Astrocyte of the hippocampus (primary cell): ENCODE data around the gene MEIG1.
"Not testable (repeated sequence)": the region's sequence is repeated elsewhere in the genome, so short reads cannot be mapped to it uniquely, and the experiment has no call there.

Experiments
- DNase-seq: peaks from one replicate; pipeline ENCODE4 v3.0.0; 2011; ENCODE audit warnings: low read depth, low spot score

Gene MEIG1

DNA sequence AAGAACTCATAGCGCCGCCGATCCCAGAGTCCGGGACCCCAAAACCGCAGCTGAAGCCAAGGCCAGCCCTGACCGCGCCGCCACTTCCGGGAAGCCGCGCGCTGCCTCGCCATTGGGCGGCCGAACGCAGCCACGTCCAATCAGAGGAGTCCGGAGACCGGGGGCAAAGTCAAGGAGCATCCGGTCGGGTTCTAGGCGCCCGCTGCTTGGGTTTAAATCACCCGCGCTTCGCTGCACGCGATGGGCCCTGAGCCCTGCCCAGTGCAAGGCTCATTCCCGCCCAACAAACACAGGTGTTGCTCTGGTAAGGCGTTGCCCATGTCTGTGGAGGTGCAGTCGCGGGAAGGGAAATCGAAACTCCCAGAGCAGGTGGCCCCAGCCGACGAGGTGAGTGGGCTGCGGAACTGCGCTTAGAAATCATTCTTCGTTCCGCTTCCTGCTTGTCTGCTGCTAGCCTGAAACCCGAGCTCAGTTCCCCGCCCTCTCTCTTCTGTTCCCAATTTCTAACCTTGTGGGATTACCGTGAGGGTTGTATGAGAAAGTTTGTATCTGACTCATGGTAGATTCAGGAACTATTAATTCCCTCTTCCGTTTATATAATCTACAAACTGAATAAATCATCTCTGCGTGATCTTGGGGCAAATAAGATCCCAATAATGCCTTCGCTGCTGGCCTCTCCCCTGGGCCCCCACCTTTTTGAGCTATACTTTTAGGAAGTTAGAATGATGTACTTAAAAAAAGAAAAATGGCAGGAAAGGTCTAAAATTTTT is 5.0 kb upstream of the MEIG1 start, which contains the start of gene DCLRE1C:
Gene DCLRE1C, minus strand, starts transcription at position 96 of the 770 bp plus-strand sequence. Its CDS starts 86 bp downstream, at position 10.
- peak; percentile 96 for DNase-seq

DNA sequence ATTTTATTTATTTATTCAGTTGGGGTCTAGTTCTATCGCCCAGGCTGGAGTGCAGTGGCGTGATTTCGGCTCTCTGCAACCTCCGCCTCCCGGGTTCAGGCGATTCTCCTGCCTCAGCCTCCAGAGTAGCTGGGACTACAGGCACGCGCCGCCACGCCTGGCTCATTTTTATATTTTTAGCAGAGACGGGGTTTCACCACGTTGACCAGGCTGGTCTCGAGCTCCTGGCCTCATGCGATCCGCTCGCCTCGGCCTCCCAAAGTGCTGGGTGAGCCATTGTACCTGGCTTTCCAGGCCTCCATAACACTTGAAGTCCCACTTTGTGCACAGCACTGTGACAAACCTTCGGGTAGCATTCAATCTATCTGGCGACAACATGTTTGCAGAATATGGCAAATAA is 4.3 kb upstream of the MEIG1 start:
- no peak for DNase-seq

DNA sequence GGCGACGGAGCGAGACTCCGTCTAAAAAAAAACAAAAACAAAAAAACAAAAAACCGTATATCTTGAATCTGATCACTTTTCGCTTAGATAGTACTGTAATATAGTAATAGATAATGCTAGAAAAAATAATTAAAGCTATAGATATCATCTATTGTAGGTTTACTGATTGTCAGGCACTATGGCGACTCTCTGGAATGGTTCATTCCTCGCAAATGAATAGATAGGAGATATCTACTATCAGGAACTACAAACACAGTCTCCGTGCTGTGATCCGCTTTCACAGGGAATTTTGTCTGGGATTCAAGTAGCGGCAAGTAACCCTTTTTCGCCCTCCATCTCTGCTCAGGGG is 342 bp upstream of the MEIG1 start:
- no peak for DNase-seq

DNA sequence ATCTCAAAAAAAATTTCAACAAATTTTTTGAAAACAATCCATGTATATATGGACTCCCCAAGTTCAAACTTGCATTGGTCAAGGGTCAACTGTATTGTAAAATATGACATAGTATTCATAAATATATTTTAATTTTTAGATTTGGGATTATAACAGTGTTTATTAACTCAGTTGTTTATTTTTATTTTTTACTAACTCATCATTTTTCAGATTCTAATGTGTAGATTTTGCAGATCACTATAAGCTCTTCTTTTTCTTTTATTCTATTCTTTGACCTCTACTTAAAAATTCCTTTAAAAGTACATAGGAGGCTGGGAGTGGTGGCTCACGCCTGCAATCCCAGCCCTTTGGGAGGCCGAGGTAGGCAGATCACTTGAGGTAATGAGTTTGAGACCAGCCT is 8.7 kb downstream of the MEIG1 start:
- no peak for DNase-seq

DNA sequence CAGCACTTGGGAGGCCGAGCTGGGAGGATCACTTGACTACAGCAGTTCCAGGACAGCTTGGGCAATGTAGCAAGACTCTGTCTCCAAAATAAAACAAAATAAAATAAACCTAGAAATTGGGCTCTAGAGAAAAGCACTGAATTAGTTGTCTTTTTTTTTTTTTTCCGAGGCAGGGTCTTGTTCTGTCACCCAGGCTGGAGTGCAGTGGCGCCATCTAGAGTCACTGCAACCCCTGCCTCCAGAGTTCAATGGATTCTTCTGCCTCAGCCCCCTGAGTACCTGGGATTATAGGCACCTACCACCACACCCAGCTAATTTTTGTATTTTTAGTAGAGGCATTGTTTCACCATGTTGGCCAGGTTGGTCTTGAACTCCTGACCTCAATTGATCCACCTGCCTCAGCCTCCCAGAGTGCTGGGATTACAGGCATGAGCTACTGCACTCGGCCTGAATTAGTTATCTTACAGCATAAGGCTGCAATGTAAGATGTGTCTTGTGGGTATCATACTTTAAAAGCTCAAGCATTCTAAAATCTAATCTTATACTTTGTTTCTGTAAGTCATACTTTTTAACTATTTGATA is 12.8 kb downstream of the MEIG1 start:
- DNase-seq = no peak

DNA sequence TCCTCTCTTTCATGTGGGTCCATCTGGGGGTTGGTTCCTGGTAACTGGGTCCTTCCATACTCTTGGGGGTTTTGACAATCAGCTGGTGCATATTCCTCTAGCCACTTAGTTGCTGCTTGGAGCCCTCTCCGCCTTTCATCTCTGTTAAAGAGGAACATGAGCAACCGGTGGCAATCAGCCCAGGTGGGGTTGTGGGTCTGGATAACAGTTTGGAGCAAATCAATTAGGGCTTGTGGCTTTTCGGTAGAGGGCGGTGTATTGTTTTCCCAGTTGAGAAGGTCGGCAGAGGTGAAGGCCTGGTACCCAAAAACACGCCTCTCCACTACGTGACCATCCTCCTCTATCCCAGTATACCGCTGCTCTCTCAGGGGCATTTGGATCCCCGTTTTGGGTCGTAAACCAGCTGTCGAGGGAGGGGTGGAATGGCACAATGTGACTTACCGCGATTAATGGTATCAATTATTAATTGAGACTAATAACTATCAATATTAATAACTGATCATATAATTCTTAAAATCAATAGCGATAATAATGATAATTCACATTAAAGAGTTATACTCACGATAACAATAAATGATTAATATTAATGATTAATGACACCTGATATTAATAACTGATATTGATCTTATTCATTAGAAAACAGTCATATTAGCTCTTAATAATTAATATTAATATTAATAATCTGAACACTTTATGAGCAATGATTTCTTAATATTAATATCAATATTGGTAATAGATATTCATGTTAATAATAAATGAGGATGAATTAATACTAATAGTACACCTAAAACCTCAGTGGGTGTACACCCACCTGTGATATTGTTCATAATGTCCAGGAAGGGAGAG is 15.2 kb downstream of the MEIG1 start:
- DNase-seq = not testable (repeated sequence)

DNA sequence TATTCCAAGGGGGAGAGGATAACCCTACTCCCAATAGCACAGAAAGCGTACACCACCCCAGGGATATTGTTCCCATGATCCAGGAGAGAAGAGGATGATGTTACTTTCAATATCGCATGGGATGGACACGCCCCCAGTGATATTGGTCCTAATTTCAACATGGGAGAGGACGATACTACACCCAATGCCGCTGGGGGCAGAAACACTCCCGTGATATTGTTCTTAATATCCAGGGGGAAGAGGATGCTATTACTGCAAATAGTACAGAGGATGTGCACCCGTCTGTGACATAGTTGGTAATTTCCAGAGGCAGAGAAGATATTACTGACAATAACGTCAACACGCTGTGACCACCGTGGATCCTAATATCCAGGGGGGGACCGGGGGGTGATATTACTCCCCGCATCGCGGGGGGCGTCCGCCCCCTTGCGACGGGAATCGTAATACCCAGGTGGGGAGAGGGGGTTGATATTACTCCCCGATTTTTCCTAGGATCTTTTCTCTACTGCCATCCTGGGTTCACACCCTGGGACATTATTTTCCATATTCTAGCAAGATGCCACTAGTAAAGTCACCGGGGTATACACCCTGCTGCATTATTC is 16.6 kb downstream of the MEIG1 start:
- no peak for DNase-seq

DNA sequence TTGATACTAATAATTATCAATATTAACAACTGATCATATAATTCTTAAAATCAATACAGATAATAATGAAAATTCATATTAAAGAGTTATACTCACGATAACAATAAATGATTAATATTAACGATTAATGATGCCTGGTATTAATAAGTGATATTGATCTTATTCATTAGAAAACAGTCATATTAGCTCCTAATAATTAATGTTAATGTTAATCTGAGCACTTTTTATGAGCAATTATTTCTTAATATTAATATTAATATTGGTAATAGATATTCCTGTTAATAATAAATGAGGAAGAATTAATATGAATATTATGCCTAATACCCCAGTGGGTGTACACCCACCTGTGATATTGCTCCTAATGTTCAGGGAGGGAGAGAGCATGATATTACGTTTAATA is 23.6 kb downstream of the MEIG1 start:
- no peak for DNase-seq

DNA sequence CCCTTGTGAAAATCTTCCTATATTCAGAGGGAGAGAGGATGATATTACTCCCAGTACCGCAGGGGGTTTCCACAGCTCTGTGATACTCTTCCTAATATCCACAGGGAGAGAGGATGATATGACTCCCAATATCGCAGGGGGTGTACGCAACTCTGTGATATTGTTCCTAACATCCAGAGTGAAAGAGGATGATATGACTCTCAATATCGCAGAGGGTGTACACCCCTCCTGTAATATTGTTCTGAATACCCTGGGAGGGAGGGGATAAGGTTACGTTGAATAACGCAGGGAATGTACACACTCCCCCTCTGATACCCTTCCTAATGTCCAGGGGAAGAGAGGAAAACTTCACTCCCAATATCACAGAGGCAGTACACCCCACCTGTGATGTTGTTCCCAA is 30.4 kb downstream of the MEIG1 start:
- not testable (repeated sequence) for DNase-seq

DNA sequence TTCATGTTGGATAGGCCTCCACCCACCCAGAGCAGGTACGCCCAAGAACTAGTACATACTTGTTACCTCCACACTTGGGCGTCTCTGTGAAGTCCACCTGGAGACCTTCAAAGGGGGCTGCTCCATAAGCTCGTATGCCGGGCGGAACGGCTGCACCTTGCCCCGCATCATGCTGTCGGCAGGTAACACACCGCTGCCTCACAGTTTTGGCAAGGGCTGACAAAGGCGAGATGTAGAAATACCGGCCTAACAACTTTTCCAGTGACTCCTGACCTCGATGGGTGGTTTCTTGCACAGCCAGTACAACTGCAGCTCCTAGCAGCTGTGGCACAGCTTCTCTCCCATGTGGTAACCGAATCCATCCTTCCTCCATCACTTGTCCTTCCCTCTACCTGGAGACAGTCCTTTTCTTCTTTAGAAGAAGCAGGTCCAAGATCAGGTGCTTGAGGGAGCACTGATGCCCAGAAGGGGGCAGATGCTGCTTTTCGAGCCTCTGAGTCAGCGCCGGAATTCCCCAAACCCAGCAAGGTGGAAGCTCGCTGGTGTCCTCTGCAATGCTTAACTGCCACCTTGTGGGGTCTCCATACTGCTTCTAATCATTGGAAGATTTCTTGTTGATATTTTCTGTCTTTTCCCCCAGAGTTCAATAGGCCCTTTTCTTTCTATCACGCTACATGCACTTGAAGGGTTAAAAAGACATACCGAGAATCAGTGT is 32.0 kb downstream of the MEIG1 start:
- DNase-seq = peak; percentile 28

DNA sequence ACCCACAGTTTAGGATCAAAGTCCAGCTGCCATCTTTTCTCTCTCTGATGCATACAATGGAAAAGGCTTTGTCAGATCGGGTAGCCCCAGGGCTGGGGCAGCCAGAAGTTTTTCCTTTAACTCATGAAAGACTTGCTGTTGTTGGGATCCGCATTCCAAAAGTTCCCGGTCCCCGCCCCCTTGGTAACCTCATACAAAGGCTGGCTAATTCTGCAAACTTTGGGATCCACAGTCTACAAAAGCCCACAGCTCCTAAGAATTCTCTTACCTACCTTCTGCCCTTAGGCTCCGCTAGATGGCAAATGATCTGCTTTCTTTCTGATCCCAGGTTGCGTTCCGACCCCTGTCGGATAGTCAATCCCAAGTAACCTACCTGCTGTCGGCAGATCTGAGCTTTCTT is 33.1 kb downstream of the MEIG1 start:
- DNase-seq = not testable (repeated sequence)

DNA sequence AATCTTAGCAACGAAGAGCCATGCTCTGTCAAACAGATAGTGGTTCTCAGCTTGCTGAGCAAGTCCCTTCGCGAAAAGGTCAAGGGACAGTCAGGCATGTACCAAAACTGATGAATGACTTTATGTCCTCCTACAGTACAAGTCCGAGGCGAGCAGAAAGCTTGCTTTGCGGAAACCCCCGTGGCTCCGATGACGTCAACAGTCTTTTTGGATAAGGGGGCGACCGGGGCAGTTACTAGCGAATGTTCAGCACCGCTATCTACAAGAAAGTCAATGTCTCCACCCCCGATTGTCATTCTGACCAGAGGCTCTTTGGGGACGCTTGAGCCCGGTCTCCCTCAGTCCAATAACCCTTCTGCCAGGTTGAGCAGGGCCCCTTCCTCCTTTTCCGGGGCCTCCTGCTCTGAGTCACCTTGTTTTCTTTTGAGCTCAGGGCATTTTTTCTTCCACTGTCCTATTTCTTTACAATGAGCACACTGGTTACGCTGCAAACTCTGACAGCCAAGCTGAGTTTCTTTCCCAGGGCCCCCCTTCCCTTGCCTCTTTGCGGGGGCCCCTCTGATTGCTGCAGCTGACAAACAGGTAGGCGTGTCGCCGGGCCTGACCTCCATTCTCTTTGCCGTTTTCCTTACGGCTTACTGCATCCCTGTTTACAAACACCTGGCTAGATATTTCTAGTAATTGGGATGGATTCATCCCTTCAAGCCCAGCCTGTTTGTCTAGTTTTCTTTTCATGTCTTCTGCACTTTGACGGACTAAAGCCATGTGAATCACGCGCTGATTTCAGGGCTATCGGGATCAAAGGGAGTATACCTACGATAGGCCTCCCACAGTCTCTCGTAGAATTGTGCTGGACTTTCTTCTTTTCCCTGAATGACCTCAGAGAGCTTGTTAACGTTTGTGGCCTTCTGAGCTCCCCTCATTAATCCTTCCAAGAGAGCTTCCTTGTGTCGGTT is 34.6 kb downstream of the MEIG1 start:
- peak; percentile 17 for DNase-seq

DNA sequence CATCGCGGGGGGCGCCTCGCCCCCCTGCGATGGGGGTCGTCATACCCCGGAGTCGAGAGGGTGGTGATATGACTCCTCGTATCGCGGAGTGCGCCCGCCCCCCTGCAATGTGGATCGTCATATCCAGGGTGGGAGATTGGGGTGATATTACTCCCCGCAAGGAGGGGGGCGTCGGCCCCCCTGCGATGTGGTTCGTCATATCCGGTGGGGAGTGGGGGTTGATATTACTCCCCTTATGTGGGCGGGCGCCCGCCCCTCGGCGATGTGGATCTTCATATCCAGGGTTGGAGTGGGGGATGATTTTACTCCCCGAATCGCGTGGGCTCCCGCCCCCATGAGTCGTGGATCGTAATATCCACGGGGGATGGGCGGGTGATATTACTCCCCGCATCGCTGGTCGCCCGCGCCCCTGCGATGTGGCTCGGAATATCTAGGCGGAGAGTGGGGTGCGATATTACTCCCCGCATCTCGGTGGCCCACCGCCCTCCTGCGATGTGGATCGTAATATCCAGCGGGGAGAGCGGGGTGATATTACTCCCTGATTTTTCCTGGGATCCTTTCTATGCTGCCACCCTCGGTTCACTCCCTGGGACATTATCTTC is 36.9 kb downstream of the MEIG1 start:
- no peak for DNase-seq

DNA sequence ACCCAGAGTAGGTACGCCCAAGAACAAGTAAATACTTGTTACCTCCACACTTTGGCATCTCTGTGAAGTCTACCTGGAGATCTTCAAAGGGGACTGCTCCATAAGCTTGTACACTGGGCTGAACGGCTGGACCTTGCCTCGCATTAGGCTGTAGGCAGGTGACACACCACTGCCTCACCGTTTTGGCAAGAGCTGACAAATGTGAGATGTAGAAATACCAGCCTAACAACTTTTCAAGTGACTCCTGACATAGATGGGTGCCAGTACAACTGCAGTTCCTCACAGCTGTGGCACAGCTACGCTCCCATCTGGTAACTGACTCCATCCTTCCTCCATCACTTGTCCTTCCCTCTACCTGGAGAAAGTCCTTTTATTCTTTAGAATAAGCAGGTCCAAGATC is 54.3 kb downstream of the MEIG1 start:
- DNase-seq = not testable (repeated sequence)

DNA sequence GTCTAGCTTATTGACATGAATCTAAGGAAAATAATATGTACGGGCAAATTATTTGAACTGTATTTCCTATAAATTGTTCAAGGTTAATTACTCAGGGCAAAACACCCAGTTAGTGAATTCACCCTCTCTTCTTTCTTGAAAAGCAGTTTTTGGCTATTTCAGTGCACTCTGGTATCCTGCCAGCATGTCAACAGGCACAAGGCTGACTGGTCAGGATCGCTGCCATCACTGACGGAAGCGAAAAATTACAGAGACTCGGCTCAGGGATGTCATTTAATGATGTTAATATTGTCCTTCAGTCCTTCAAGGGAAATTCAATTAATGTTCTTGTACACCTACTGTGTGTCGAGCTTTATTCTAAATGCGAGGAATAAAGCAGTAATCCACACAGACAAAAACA is 56.3 kb downstream of the MEIG1 start:
- no peak for DNase-seq

DNA sequence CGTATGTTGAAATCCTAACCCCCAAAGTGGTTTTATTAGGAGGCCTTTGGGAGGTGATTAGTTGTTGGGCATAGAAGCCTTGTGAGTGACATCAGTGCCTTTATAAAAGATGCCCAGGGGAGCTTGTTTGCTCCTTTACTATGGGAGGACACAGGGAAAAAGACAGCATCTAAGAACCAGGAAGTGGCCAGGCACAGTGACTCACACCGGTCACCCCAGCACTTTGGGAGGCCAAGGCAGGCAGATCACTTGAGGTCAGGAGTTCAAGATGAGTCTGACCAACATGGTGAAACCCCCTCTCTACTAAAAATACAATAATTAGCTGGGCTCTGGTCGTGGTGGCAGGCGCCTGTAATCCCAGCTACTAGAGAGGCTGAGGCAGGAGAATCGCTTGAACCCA is 61.8 kb downstream of the MEIG1 start:
- DNase-seq = not testable (repeated sequence)
